CD8-positive, alpha-beta memory T cell (primary cell): Measurements from ENCODE around the gene PALS2. TPM values are rescaled to one million over a fixed set of nuclear protein-coding genes. Genes with fewer than 3 reads are reported as not detected.

Experiments
- CTCF ChIA-PET: fragments of 350-600 bp; sonication (Branson Sonifier 250); formaldehyde crosslinking; loops from one replicate; lab custom pipeline; 2021; ENCODE audit warnings: antibody characterized with exemption; lab: Charles Lee
- POLR2A ChIA-PET: fragments of 350-600 bp; sonication (Branson Sonifier 250); formaldehyde crosslinking; loops from one replicate; lab custom pipeline; 2021; ENCODE audit warnings: antibody characterized with exemption; lab: Charles Lee
- DNase-seq, 5 donors: peaks; one replicate each; pipeline versions ENCODE4 v3.0.0 to v3.0.0-alpha.2; 2020 to 2022; ENCODE audit warnings: mixed read lengths in 1 of 5
- H3K27ac ChIP-seq: one replicate; pipeline ENCODE4 v1.7.0; 2013; ENCODE audit warnings: low read depth, mild to moderate bottlenecking, low read length, moderate library complexity
- H3K27me3 ChIP-seq: 2 replicates; pipeline ENCODE4 v1.7.0; 2013; ENCODE audit warnings: low read length, mild to moderate bottlenecking; ENCODE audit not compliant: insufficient read depth, poor library complexity, severe bottlenecking
- H3K36me3 ChIP-seq: 2 replicates; pipeline ENCODE4 v1.7.0; 2013; ENCODE audit warnings: mild to moderate bottlenecking, low read length, moderate library complexity; ENCODE audit not compliant: insufficient read depth
- H3K4me1 ChIP-seq: 2 replicates; pipeline ENCODE4 v1.7.0; 2013; ENCODE audit warnings: mild to moderate bottlenecking, low read length, moderate library complexity; ENCODE audit not compliant: insufficient read depth
- H3K4me3 ChIP-seq: 2 replicates; pipeline ENCODE4 v1.7.0; 2013; ENCODE audit warnings: mild to moderate bottlenecking, low read length
- H3K9me3 ChIP-seq: 2 replicates; pipeline ENCODE4 v1.7.0; 2013; ENCODE audit warnings: mild to moderate bottlenecking, low read length
- H3K27ac Mint-ChIP-seq, 8 donors: one replicate each; pipeline ENCODE4 v1.8.0; 2020 to 2021; ENCODE audit warnings: mixed read lengths in 8 of 8, mild to moderate bottlenecking in 6 of 8, inconsistent platforms in 3 of 8, moderate library complexity in 3 of 8
- H3K27me3 Mint-ChIP-seq, 2 donors: one replicate each; pipeline ENCODE4 v1.8.0; 2020 to 2021; ENCODE audit warnings: mixed read lengths in 2 of 2, mild to moderate bottlenecking in 1 of 2, moderate library complexity in 1 of 2
- H3K36me3 Mint-ChIP-seq, 3 donors: one replicate each; pipeline ENCODE4 v1.8.0; 2020 to 2021; ENCODE audit warnings: mixed read lengths in 3 of 3, inconsistent platforms in 1 of 3, mild to moderate bottlenecking in 1 of 3
- H3K4me1 Mint-ChIP-seq, 3 donors: one replicate each; pipeline ENCODE4 v1.8.0; 2020 to 2021; ENCODE audit warnings: mixed read lengths in 3 of 3, inconsistent platforms in 1 of 3, mild to moderate bottlenecking in 1 of 3
- H3K4me3 Mint-ChIP-seq, 7 donors: one replicate each; pipeline ENCODE4 v1.8.0; 2020 to 2021; ENCODE audit warnings: mixed read lengths in 7 of 7, mild to moderate bottlenecking in 6 of 7, moderate library complexity in 4 of 7, inconsistent platforms in 2 of 7
- H3K9me3 Mint-ChIP-seq, 5 donors: one replicate each; pipeline ENCODE4 v1.8.0; 2020 to 2022; ENCODE audit warnings: mixed read lengths in 5 of 5, mild to moderate bottlenecking in 3 of 5, moderate library complexity in 2 of 5, inconsistent platforms in 1 of 5
- polyA plus RNA-seq: library from polyadenylated mRNA; unstranded; fragments of 300-500 nt; fragmentation: Illumina TruSeq; gene quantifications from one replicate; pipeline ENCODE4 v1.2.3, GENCODE V29; 2021
- total RNA-seq, 2 experiments: library from RNA; stranded (reverse); gene quantifications; one replicate each; pipeline ENCODE4 v1.2.3, GENCODE V29; 2021

PALS2 gene
- total RNA-seq (10 to 100 TPM; 36.6 to 38.2 TPM), polyA plus RNA-seq (14.8 TPM)

GRCh38 chr7:24572997-24573553, at the start of gene PALS2:
PALS2 (plus strand) TSS chr7:24573452; CDS start chr7:24623668, 50,216 bp downstream.
- H3K27ac Mint-ChIP-seq: peak within 1 kb of the TSS; percentile 72 to 98 (median 90)
- ChIA-PET CTCF (interaction anchor here (1.0 kb wide), 1 partner anchor 8 kb away, joined by 3 read pairs; no protein-coding TSS in a partner anchor), POLR2A (interaction anchor here (1.0 kb wide), 2 partner anchors 8 to 552 kb away, joined by 4 to 5 read pairs; partner anchors contain the start of gene CYCS)

GRCh38 chr7:24531255-24531654, 42.0 kb upstream of the PALS2 start:
- Mint-ChIP-seq H3K27me3 (peaks cover 0 to 7% of the 10 kb centered on the region in 2 donors), H3K27ac (no peak overlapping the region), H3K4me1 (no peaks in the 10 kb centered on the region), H3K36me3 (no peaks in the 10 kb centered on the region), H3K4me3 (no peak overlapping the region), H3K9me3 (peaks cover 0 to 1% (median 0%) of the 10 kb centered on the region in 5 donors)
- POLR2A ChIA-PET: no interaction called here
- H3K27ac ChIP-seq: no peak overlapping the region
- CTCF ChIA-PET: no interaction called here
- H3K9me3 ChIP-seq: no peaks in the 10 kb centered on the region
- H3K4me1 ChIP-seq: no peaks in the 10 kb centered on the region
- DNase-seq: no peak
- no peak overlapping the region for H3K4me3 ChIP-seq
- H3K27me3 ChIP-seq: no peaks in the 10 kb centered on the region
- H3K36me3 ChIP-seq: no peaks in the 10 kb centered on the region

More at GRCh38 chr7:24572997-24573553, at the start of gene PALS2:
- H3K4me1 ChIP-seq: peaks cover 30% of the 10 kb centered on the region
- peaks cover 26 to 37% (median 36%) of the 10 kb centered on the region in 3 donors for H3K4me1 Mint-ChIP-seq
- no peaks in the 10 kb centered on the region for H3K36me3 ChIP-seq
- H3K4me3 ChIP-seq: peak within 1 kb of the TSS; percentile 83
- no peaks in the 10 kb centered on the region for H3K9me3 Mint-ChIP-seq
- peaks cover 0 to 7% (median 0%) of the 10 kb centered on the region in 3 donors for H3K36me3 Mint-ChIP-seq
- peak; percentile 76 to 90 (median 83) for DNase-seq
- peaks cover 1 to 4% of the 10 kb centered on the region in 2 donors for H3K27me3 Mint-ChIP-seq
- H3K9me3 ChIP-seq: no peaks in the 10 kb centered on the region
- H3K27ac ChIP-seq: peak within 1 kb of the TSS; percentile 69
- no peaks in the 10 kb centered on the region for H3K27me3 ChIP-seq
- H3K4me3 Mint-ChIP-seq: peak within 1 kb of the TSS; percentile 91 to 97 (median 95)

GRCh38 chr7:24536682-24537081, 36.6 kb upstream of the PALS2 start:
- Mint-ChIP-seq H3K4me1 (no peaks in the 10 kb centered on the region), H3K27me3 (peaks cover 0 to 10% of the 10 kb centered on the region in 2 donors), H3K4me3 (no peak overlapping the region), H3K9me3 (peaks cover 0 to 2% (median 0%) of the 10 kb centered on the region in 5 donors), H3K27ac (no peak overlapping the region), H3K36me3 (no peaks in the 10 kb centered on the region)
- Histone ChIP-seq H3K36me3 (no peaks in the 10 kb centered on the region), H3K4me3 (no peak overlapping the region), H3K9me3 (no peaks in the 10 kb centered on the region), H3K27ac (no peak overlapping the region), H3K27me3 (no peaks in the 10 kb centered on the region), H3K4me1 (no peaks in the 10 kb centered on the region)
- CTCF ChIA-PET: no interaction called here
- no peak for DNase-seq
- POLR2A ChIA-PET: no interaction called here

- Histone ChIP-seq H3K4me1 (no peaks in the 10 kb centered on the region), H3K36me3 (no peaks in the 10 kb centered on the region), H3K9me3 (no peaks in the 10 kb centered on the region), H3K27ac (no peak overlapping the region), H3K4me3 (no peak overlapping the region), H3K27me3 (no peaks in the 10 kb centered on the region)
- Mint-ChIP-seq H3K4me3 (no peak overlapping the region), H3K36me3 (no peaks in the 10 kb centered on the region), H3K9me3 (peaks cover 0 to 2% (median 0%) of the 10 kb centered on the region in 5 donors), H3K27ac (no peak overlapping the region), H3K27me3 (peaks cover 0 to 25% of the 10 kb centered on the region in 2 donors), H3K4me1 (no peaks in the 10 kb centered on the region)
- ChIA-PET POLR2A (interaction anchor here (0.7 kb wide), 1 partner anchor 631 kb away, joined by 6 read pairs; no protein-coding TSS in a partner anchor), CTCF (no interaction called here)
- DNase-seq: no peak
Observed at GRCh38 chr7:24540956-24541355, 32.3 kb upstream of the PALS2 start.

GRCh38 chr7:24545215-24545614, 28.0 kb upstream of the PALS2 start:
- Mint-ChIP-seq H3K27ac (no peak overlapping the region), H3K27me3 (peaks cover 0 to 27% of the 10 kb centered on the region in 2 donors), H3K4me3 (no peak overlapping the region), H3K4me1 (no peaks in the 10 kb centered on the region), H3K36me3 (no peaks in the 10 kb centered on the region), H3K9me3 (no peaks in the 10 kb centered on the region)
- CTCF ChIA-PET: no interaction called here
- Histone ChIP-seq H3K27ac (no peak overlapping the region), H3K4me1 (no peaks in the 10 kb centered on the region), H3K9me3 (no peaks in the 10 kb centered on the region), H3K27me3 (no peaks in the 10 kb centered on the region), H3K4me3 (no peak overlapping the region), H3K36me3 (no peaks in the 10 kb centered on the region)
- DNase-seq: no peak
- POLR2A ChIA-PET: no interaction called here

- Histone ChIP-seq H3K27me3 (no peaks in the 10 kb centered on the region), H3K36me3 (no peaks in the 10 kb centered on the region), H3K4me3 (no peak overlapping the region), H3K4me1 (no peaks in the 10 kb centered on the region), H3K27ac (no peak overlapping the region), H3K9me3 (no peaks in the 10 kb centered on the region)
- Mint-ChIP-seq H3K27ac (no peak overlapping the region), H3K4me3 (no peak overlapping the region), H3K4me1 (no peaks in the 10 kb centered on the region), H3K27me3 (peaks cover 0 to 27% of the 10 kb centered on the region in 2 donors), H3K9me3 (no peaks in the 10 kb centered on the region), H3K36me3 (no peaks in the 10 kb centered on the region)
- ChIA-PET POLR2A (no interaction called here), CTCF (no interaction called here)
- DNase-seq: no peak
Observed at GRCh38 chr7:24548390-24548789, 24.9 kb upstream of the PALS2 start.

GRCh38 chr7:24549991-24550390, 23.3 kb upstream of the PALS2 start:
- CTCF ChIA-PET: no interaction called here
- POLR2A ChIA-PET: no interaction called here

GRCh38 chr7:24555184-24555583, 18.1 kb upstream of the PALS2 start:
- Histone ChIP-seq H3K4me1 (peaks cover 1% of the 10 kb centered on the region), H3K9me3 (no peaks in the 10 kb centered on the region), H3K4me3 (no peak overlapping the region), H3K27me3 (no peaks in the 10 kb centered on the region), H3K36me3 (no peaks in the 10 kb centered on the region), H3K27ac (no peak overlapping the region)
- ChIA-PET CTCF (interaction anchor here (0.6 kb wide), 1 partner anchor 691 kb away, joined by 3 read pairs; no protein-coding TSS in a partner anchor), POLR2A (no interaction called here)
- H3K4me1 Mint-ChIP-seq: peaks cover 0 to 3% (median 0%) of the 10 kb centered on the region in 3 donors
- H3K27me3 Mint-ChIP-seq: peaks cover 0 to 4% of the 10 kb centered on the region in 2 donors
- DNase-seq: no peak
- H3K4me3 Mint-ChIP-seq: no peak overlapping the region
- H3K36me3 Mint-ChIP-seq: no peaks in the 10 kb centered on the region
- H3K27ac Mint-ChIP-seq: no peak overlapping the region
- no peaks in the 10 kb centered on the region for H3K9me3 Mint-ChIP-seq

More at GRCh38 chr7:24549991-24550390, 23.3 kb upstream of the PALS2 start:
- DNase-seq: no peak
- no peak overlapping the region for H3K4me3 Mint-ChIP-seq
- Histone ChIP-seq H3K4me1 (no peaks in the 10 kb centered on the region), H3K27me3 (no peaks in the 10 kb centered on the region), H3K27ac (no peak overlapping the region), H3K9me3 (no peaks in the 10 kb centered on the region), H3K36me3 (no peaks in the 10 kb centered on the region), H3K4me3 (no peak overlapping the region)
- no peaks in the 10 kb centered on the region for H3K9me3 Mint-ChIP-seq
- no peaks in the 10 kb centered on the region for H3K36me3 Mint-ChIP-seq
- no peak overlapping the region for H3K27ac Mint-ChIP-seq
- H3K27me3 Mint-ChIP-seq: peaks cover 0 to 18% of the 10 kb centered on the region in 2 donors
- H3K4me1 Mint-ChIP-seq: no peaks in the 10 kb centered on the region
